ENCODE data around the gene PEX3. TPM values are rescaled to one million over a fixed set of nuclear protein-coding genes. Genes with fewer than 3 reads are reported as not detected.

PEX3 gene
- total RNA-seq, 1 experiment from 2014 or later, result 17.9 TPM

DNA sequence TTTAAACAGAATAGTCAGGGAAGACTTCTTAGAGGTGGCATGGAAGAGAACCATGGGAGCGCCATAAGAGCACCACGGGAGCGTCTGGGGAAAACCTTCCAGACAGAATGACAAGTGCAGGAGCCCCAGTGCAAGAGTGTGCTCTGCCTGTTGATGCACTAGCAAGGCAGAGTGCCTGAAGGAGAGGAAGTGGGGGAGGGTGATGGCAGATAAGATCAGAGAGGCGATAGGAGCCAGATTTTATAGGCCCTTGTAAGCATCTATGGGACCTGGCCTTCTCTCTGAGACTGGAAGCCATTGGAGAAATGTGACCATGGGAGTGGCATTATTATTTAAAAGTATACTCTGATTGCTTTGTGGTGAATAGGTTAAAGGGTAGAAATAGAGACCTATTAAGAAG lies 47.8 kb downstream of the PEX3 start:
- H3K4me2 ChIP-seq (ENCODE audit: insufficient read depth, insufficient read length, low read length), result no peak overlapping the region
- H3K23ac ChIP-seq (ENCODE audit: insufficient read length, low read depth, low read length), result no peak overlapping the region
- H3K36me3 Mint-ChIP-seq (ENCODE audit: insufficient read depth in 1 of 3, low read depth in 3 of 3), result peaks cover 9 to 71% (median 42%) of the 10 kb centered on the region in 3 experiments; a peak in 6 of 7 replicates
- no peak overlapping the region for H3K18ac ChIP-seq (ENCODE audit: insufficient read length, low read depth, low read length)
- no peak overlapping the region for H3K14ac ChIP-seq (ENCODE audit: insufficient read depth, low read length)
- no peaks in the 10 kb centered on the region for H3K27me3 Mint-ChIP-seq (ENCODE audit: low read depth)
- H2BK12ac ChIP-seq (ENCODE audit: insufficient read length, low read depth, low read length), result no peak overlapping the region
- no peak overlapping the region for H3K4ac ChIP-seq (ENCODE audit: low read depth, low read length)
- no peaks in the 10 kb centered on the region for H3K9me3 ChIP-seq (ENCODE audit: control insufficient read depth, low read depth, low read length)
- no peaks in the 10 kb centered on the region for H3K23me2 ChIP-seq (ENCODE audit: insufficient read length, low read depth, low read length, poor library complexity, severe bottlenecking)
- H2AK5ac ChIP-seq (ENCODE audit: insufficient read length, low read length), result no peak overlapping the region
- TF ChIP-seq, protein P1, sequence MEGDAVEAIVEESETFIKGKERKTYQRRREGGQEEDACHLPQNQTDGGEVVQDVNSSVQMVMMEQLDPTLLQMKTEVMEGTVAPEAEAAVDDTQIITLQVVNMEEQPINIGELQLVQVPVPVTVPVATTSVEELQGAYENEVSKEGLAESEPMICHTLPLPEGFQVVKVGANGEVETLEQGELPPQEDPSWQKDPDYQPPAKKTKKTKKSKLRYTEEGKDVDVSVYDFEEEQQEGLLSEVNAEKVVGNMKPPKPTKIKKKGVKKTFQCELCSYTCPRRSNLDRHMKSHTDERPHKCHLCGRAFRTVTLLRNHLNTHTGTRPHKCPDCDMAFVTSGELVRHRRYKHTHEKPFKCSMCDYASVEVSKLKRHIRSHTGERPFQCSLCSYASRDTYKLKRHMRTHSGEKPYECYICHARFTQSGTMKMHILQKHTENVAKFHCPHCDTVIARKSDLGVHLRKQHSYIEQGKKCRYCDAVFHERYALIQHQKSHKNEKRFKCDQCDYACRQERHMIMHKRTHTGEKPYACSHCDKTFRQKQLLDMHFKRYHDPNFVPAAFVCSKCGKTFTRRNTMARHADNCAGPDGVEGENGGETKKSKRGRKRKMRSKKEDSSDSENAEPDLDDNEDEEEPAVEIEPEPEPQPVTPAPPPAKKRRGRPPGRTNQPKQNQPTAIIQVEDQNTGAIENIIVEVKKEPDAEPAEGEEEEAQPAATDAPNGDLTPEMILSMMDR (conservative IDR thresholded peaks at IDR 0.05), result no peak
- no peaks in the 10 kb centered on the region for H3K9me3 Mint-ChIP-seq
- no peak overlapping the region for H2BK15ac ChIP-seq (ENCODE audit: low read depth, low read length)
- no peak overlapping the region for H4K8ac ChIP-seq (replicated peaks; ENCODE audit: insufficient read length, low read depth, low read length)
- no peak overlapping the region for H3K4me3 Mint-ChIP-seq
- H3K79me1 ChIP-seq (ENCODE audit: insufficient read depth, low read depth, low read length, poor library complexity, severe bottlenecking), result no peaks in the 10 kb centered on the region
- H3K79me2 ChIP-seq (ENCODE audit: insufficient read depth, low read length), result no peaks in the 10 kb centered on the region
- no peaks in the 10 kb centered on the region for H3K27me3 ChIP-seq (ENCODE audit: insufficient read depth, low read length)
- H3K4me1 Mint-ChIP-seq, result no peaks in the 10 kb centered on the region
- H3K27ac ChIP-seq (ENCODE audit: insufficient read length, low read depth, low read length), result no peak overlapping the region
- no peak overlapping the region for H3K9ac ChIP-seq (ENCODE audit: extremely low read depth, insufficient read length, low read length)
- no peak overlapping the region for H3K56ac ChIP-seq (ENCODE audit: insufficient read length, low read depth, low read length)
- DNase-seq, result no peak
- no CpG with 5 or more reads among the region's 4 CpGs for WGBS (ENCODE audit: extremely low coverage, insufficient read length, low lambda C conversion rate)
- H2AFZ ChIP-seq (ENCODE audit: low read length), result no peak overlapping the region
- H3K27ac Mint-ChIP-seq, result no peak overlapping the region; a peak in 1 of 7 replicates
- H2BK120ac ChIP-seq (ENCODE audit: low read depth, low read length, poor library complexity, severe bottlenecking), result no peak overlapping the region
- H2BK20ac ChIP-seq (ENCODE audit: low read depth, low read length, poor library complexity, severe bottlenecking), result no peak overlapping the region
- H4K20me1 ChIP-seq (ENCODE audit: control insufficient read depth, insufficient read depth, insufficient read length), result no peaks in the 10 kb centered on the region
- H3T11ph ChIP-seq (ENCODE audit: low read length), result no peak overlapping the region
- H4K91ac ChIP-seq (ENCODE audit: insufficient read length, low read depth, low read length), result no peak overlapping the region
- H4K5ac ChIP-seq (ENCODE audit: insufficient read length, low read depth, low read length), result no peak overlapping the region
- no peak overlapping the region for H2BK5ac ChIP-seq (ENCODE audit: insufficient read length, low read length)
- no peaks in the 10 kb centered on the region for H3K4me1 ChIP-seq (ENCODE audit: insufficient read depth, low read length)
